Measurements from ENCODE around the gene KRT85.

The KRT85 gene

GRCh38 chr12:52332381-52332780 is 34.9 kb downstream of the KRT85 start:
- Histone ChIP-seq H3K36me3 (ENCODE audit: control insufficient read depth, insufficient read depth, low read length) (no peaks in the 10 kb centered on the region), H3K4me3 (replicated peaks; ENCODE audit: low read depth, low read length) (no peak overlapping the region), H3K27me3 (replicated peaks; ENCODE audit: control insufficient read depth, insufficient read depth, low read length) (no peaks in the 10 kb centered on the region)
- no peak for DNase-seq (ENCODE audit: extremely low read depth, insufficient read length)
- TF ChIP-seq, protein P1, sequence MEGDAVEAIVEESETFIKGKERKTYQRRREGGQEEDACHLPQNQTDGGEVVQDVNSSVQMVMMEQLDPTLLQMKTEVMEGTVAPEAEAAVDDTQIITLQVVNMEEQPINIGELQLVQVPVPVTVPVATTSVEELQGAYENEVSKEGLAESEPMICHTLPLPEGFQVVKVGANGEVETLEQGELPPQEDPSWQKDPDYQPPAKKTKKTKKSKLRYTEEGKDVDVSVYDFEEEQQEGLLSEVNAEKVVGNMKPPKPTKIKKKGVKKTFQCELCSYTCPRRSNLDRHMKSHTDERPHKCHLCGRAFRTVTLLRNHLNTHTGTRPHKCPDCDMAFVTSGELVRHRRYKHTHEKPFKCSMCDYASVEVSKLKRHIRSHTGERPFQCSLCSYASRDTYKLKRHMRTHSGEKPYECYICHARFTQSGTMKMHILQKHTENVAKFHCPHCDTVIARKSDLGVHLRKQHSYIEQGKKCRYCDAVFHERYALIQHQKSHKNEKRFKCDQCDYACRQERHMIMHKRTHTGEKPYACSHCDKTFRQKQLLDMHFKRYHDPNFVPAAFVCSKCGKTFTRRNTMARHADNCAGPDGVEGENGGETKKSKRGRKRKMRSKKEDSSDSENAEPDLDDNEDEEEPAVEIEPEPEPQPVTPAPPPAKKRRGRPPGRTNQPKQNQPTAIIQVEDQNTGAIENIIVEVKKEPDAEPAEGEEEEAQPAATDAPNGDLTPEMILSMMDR (IDR thresholded peaks at IDR 0.05; ENCODE audit: insufficient read depth, low read length, poor library complexity, severe bottlenecking) = no peak

- TF ChIP-seq, protein P1 (IDR thresholded peaks at IDR 0.05; ENCODE audit: insufficient read depth, low read length, poor library complexity, severe bottlenecking) = no peak
- no peaks in the 10 kb centered on the region for H3K36me3 ChIP-seq (ENCODE audit: control insufficient read depth, insufficient read depth, low read length)
- DNase-seq (ENCODE audit: extremely low read depth, insufficient read length) = no peak
Observed at GRCh38 chr12:52331833-52332232, 35.4 kb downstream of the KRT85 start.

GRCh38 chr12:52331039-52331438 is 36.2 kb downstream of the KRT85 start:
- H3K27me3 ChIP-seq (replicated peaks; ENCODE audit: control insufficient read depth, insufficient read depth, low read length) = no peaks in the 10 kb centered on the region
- TF ChIP-seq, protein P1 (IDR thresholded peaks at IDR 0.05; ENCODE audit: insufficient read depth, low read length, poor library complexity, severe bottlenecking) = no peak
- no peak overlapping the region for H3K4me3 ChIP-seq (replicated peaks; ENCODE audit: low read depth, low read length)
- no peak for DNase-seq (ENCODE audit: extremely low read depth, insufficient read length)
- H3K36me3 ChIP-seq (ENCODE audit: control insufficient read depth, insufficient read depth, low read length) = no peaks in the 10 kb centered on the region

More at GRCh38 chr12:52331833-52332232, 35.4 kb downstream of the KRT85 start:
- Histone ChIP-seq H3K4me3 (replicated peaks; ENCODE audit: low read depth, low read length) (no peak overlapping the region), H3K27me3 (replicated peaks; ENCODE audit: control insufficient read depth, insufficient read depth, low read length) (no peaks in the 10 kb centered on the region)

GRCh38 chr12:52327830-52328500 is 39.3 kb downstream of the KRT85 start:
- H3K4me3 ChIP-seq (replicated peaks; ENCODE audit: low read depth, low read length) = no peak overlapping the region
- no peak for DNase-seq (ENCODE audit: extremely low read depth, insufficient read length)
- no peaks in the 10 kb centered on the region for H3K36me3 ChIP-seq (ENCODE audit: control insufficient read depth, insufficient read depth, low read length)
- TF ChIP-seq, protein P1 (IDR thresholded peaks at IDR 0.05; ENCODE audit: insufficient read depth, low read length, poor library complexity, severe bottlenecking) = no peak
- no peaks in the 10 kb centered on the region for H3K27me3 ChIP-seq (replicated peaks; ENCODE audit: control insufficient read depth, insufficient read depth, low read length)

GRCh38 chr12:52327052-52327829 is 40.0 kb downstream of the KRT85 start:
- Histone ChIP-seq H3K27me3 (replicated peaks; ENCODE audit: control insufficient read depth, insufficient read depth, low read length) (no peaks in the 10 kb centered on the region), H3K36me3 (ENCODE audit: control insufficient read depth, insufficient read depth, low read length) (no peaks in the 10 kb centered on the region)
- TF ChIP-seq, protein P1 (IDR thresholded peaks at IDR 0.05; ENCODE audit: insufficient read depth, low read length, poor library complexity, severe bottlenecking) = peak; percentile 94

More at GRCh38 chr12:52327052-52327829, 40.0 kb downstream of the KRT85 start:
- no peak overlapping the region for H3K4me3 ChIP-seq (replicated peaks; ENCODE audit: low read depth, low read length)
- DNase-seq (ENCODE audit: extremely low read depth, insufficient read length) = peak; percentile 58
